CD4-positive, alpha-beta T cell (primary cell): Measurements from ENCODE around the gene ARL8B. TPM values are rescaled to one million over a fixed set of nuclear protein-coding genes. Genes with fewer than 3 reads are reported as not detected.

Source experiments
- ATAC-seq: fragments of 200-7000 bp; cut with Tn5 transposase; one replicate; pipeline ENCODE4 v1.10.0; 2022; ENCODE audit warnings: mild to moderate bottlenecking; ENCODE audit not compliant: poor library complexity
- CTCF ChIA-PET: fragments of 350-600 bp; sonication (Branson Sonifier 250); formaldehyde crosslinking; loops from one replicate; lab custom pipeline; 2021; ENCODE audit warnings: antibody characterized with exemption, inconsistent platforms; lab: Charles Lee
- POLR2A ChIA-PET: fragments of 350-600 bp; sonication (Branson Sonifier 250); formaldehyde crosslinking; loops from one replicate; lab custom pipeline; 2021; ENCODE audit warnings: antibody characterized with exemption, inconsistent platforms; lab: Charles Lee
- DNase-seq, 14 experiments: peaks; one replicate each; pipeline ENCODE4 v3.0.0-alpha.2; 2013 to 2020; ENCODE audit warnings: mixed read lengths in 2 of 14
- H3K27ac ChIP-seq, 2 donors: one replicate each; pipeline versions ENCODE4 v1.5.1 to v1.7.0; 2013; ENCODE audit warnings: low read length in 2 of 2, low read depth in 1 of 2, mild to moderate bottlenecking in 1 of 2
- H3K27me3 ChIP-seq, 2 experiments: 1 replicate in 1 of 2; 2 replicates in 1 of 2; pipeline versions ENCODE4 v1.6.1 to v1.7.0; 2013; ENCODE audit warnings: low read length in 2 of 2, control low read depth in 1 of 2, mild to moderate bottlenecking in 1 of 2, moderate library complexity in 1 of 2; ENCODE audit not compliant: insufficient read depth in 2 of 2, control insufficient read depth in 1 of 2
- H3K36me3 ChIP-seq: one replicate; pipeline ENCODE4 v1.6.1; 2013; ENCODE audit warnings: low read length, control low read depth; ENCODE audit not compliant: insufficient read depth
- H3K4me1 ChIP-seq: one replicate; pipeline ENCODE4 v1.6.1; 2013; ENCODE audit warnings: low read length, control low read depth; ENCODE audit not compliant: insufficient read depth
- H3K4me3 ChIP-seq: one replicate; pipeline ENCODE4 v1.5.1; 2013; ENCODE audit warnings: mild to moderate bottlenecking, low read length, moderate library complexity
- H3K9me3 ChIP-seq, 2 experiments: 1 replicate in 1 of 2; 2 replicates in 1 of 2; pipeline versions ENCODE4 v1.6.1 to v1.7.0; 2013; ENCODE audit warnings: low read length in 2 of 2, mild to moderate bottlenecking in 2 of 2, control low read depth in 1 of 2, moderate library complexity in 1 of 2; ENCODE audit not compliant: control insufficient read depth in 1 of 2, insufficient read depth in 1 of 2
- H3K27ac Mint-ChIP-seq: one replicate; pipeline ENCODE4 v1.8.0; 2020; ENCODE audit warnings: mixed read lengths
- H3K27me3 Mint-ChIP-seq: one replicate; pipeline ENCODE4 v1.8.0; 2021; ENCODE audit warnings: mixed read lengths
- H3K36me3 Mint-ChIP-seq: one replicate; pipeline ENCODE4 v1.8.0; 2021; ENCODE audit warnings: low read depth, mixed read lengths
- H3K4me1 Mint-ChIP-seq: one replicate; pipeline ENCODE4 v1.8.0; 2021; ENCODE audit warnings: low read depth, mixed read lengths
- H3K4me3 Mint-ChIP-seq: one replicate; pipeline ENCODE4 v1.8.0; 2020; ENCODE audit warnings: mild to moderate bottlenecking, mixed read lengths
- H3K9me3 Mint-ChIP-seq: one replicate; pipeline ENCODE4 v1.8.0; 2020; ENCODE audit warnings: mixed read lengths
- intact Hi-C, 2 experiments: fragments of 100-400 bp; cut with DNase I in 1 of 2; cut with micrococcal nuclease in 1 of 2; formaldehyde crosslinking; loops; one replicate each; pipeline versions ENCODE4 v1.15.1 to v1.9.0; 2023 to 2025; cut with DNase I, micrococcal nuclease
- total RNA-seq, 174 experiments: library from RNA in 2 of 174; stranded (reverse) in 2 of 174; gene quantifications; one replicate each; pipeline ENCODE4 v1.2.3 and lab custom pipeline; 2021 to 2026
- TF ChIP-seq, protein P1 (sequence below): fragments of 200-600 bp; IDR thresholded peaks from one replicate; pipeline ENCODE4 v1.8.0; 2022; ENCODE audit warnings: antibody characterized with exemption, mild to moderate bottlenecking

Gene ARL8B
- total RNA-seq, 2 experiments from 2014 or later, result 48.5 to 49.7 TPM

DNA sequence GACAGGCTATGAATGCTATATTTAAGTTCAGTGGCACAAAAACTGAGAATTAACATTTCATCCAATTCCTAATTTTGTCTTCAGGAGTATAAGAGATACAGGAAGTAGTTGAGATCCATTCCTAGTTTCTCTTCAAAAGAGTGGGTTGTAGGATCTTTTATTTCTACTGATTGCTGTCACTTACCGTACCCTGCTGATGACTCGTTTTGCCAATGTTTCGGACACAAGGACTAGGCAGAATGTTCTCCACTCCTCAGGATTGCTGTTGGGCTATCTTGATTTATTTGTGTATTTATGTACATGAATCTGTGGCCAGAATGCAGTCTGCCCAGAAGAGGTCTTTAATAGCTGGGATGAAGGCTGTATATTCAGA, 11.9 kb downstream of the ARL8B start:
- Histone ChIP-seq H3K36me3 (peaks cover 3% of the 10 kb centered on the region), H3K27ac (no peak overlapping the region), H3K27me3 (no peaks in the 10 kb centered on the region), H3K4me3 (no peak overlapping the region), H3K9me3 (no peaks in the 10 kb centered on the region), H3K4me1 (peaks cover 23% of the 10 kb centered on the region)
- H3K36me3 Mint-ChIP-seq, result peaks cover 23% of the 10 kb centered on the region
- no peaks in the 10 kb centered on the region for H3K9me3 Mint-ChIP-seq
- TF ChIP-seq, protein P1, sequence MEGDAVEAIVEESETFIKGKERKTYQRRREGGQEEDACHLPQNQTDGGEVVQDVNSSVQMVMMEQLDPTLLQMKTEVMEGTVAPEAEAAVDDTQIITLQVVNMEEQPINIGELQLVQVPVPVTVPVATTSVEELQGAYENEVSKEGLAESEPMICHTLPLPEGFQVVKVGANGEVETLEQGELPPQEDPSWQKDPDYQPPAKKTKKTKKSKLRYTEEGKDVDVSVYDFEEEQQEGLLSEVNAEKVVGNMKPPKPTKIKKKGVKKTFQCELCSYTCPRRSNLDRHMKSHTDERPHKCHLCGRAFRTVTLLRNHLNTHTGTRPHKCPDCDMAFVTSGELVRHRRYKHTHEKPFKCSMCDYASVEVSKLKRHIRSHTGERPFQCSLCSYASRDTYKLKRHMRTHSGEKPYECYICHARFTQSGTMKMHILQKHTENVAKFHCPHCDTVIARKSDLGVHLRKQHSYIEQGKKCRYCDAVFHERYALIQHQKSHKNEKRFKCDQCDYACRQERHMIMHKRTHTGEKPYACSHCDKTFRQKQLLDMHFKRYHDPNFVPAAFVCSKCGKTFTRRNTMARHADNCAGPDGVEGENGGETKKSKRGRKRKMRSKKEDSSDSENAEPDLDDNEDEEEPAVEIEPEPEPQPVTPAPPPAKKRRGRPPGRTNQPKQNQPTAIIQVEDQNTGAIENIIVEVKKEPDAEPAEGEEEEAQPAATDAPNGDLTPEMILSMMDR, result no peak
- H3K4me1 Mint-ChIP-seq, result peaks cover 72% of the 10 kb centered on the region
- ChIA-PET CTCF (no interaction called here), POLR2A (no interaction called here)
- intact Hi-C loops, result loop anchor here in 1 of 2 experiments (5.0 to 10.0 kb wide), 2 partner anchors 88 to 291 kb away; no protein-coding TSS in a partner anchor
- H3K4me3 Mint-ChIP-seq, result no peak overlapping the region
- no peak for ATAC-seq
- H3K27me3 Mint-ChIP-seq, result no peaks in the 10 kb centered on the region
- no peak for DNase-seq
- peak overlapping the region; percentile 81 for H3K27ac Mint-ChIP-seq

DNA sequence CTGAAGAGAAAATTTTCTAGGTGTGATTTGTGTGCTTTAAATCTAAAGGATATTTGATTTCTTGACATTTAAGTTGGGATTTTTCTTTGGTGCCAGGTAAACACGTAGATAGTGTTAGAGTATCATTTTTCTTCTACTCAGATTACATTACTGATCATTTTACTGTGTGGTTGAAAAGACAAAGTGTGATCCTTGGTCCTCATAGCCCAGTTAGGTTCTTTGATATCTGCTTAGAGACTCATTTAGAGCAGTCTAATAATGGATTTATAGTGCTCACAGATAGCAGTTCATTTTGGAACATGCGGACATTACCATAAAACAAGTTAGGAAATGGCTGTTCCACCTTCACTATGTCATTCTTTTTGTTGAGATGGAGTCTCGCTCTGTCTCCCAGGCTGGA, 12.4 kb downstream of the ARL8B start:
- Histone ChIP-seq H3K4me3 (no peak overlapping the region), H3K27me3 (no peaks in the 10 kb centered on the region), H3K4me1 (peaks cover 23% of the 10 kb centered on the region), H3K27ac (no peak overlapping the region), H3K36me3 (peaks cover 3% of the 10 kb centered on the region), H3K9me3 (no peaks in the 10 kb centered on the region)
- peak overlapping the region; percentile 81 for H3K27ac Mint-ChIP-seq
- no peak overlapping the region for H3K4me3 Mint-ChIP-seq
- CTCF ChIA-PET, result no interaction called here
- DNase-seq (no peak), ATAC-seq (no peak)
- no peaks in the 10 kb centered on the region for H3K27me3 Mint-ChIP-seq
- H3K4me1 Mint-ChIP-seq, result peaks cover 73% of the 10 kb centered on the region
- H3K9me3 Mint-ChIP-seq, result no peaks in the 10 kb centered on the region
- peaks cover 22% of the 10 kb centered on the region for H3K36me3 Mint-ChIP-seq
- POLR2A ChIA-PET, result no interaction called here
- intact Hi-C loops, result loop anchor here in 1 of 2 experiments (5.0 to 10.0 kb wide), 2 partner anchors 88 to 290 kb away; no protein-coding TSS in a partner anchor
- TF ChIP-seq, protein P1, result no peak

DNA sequence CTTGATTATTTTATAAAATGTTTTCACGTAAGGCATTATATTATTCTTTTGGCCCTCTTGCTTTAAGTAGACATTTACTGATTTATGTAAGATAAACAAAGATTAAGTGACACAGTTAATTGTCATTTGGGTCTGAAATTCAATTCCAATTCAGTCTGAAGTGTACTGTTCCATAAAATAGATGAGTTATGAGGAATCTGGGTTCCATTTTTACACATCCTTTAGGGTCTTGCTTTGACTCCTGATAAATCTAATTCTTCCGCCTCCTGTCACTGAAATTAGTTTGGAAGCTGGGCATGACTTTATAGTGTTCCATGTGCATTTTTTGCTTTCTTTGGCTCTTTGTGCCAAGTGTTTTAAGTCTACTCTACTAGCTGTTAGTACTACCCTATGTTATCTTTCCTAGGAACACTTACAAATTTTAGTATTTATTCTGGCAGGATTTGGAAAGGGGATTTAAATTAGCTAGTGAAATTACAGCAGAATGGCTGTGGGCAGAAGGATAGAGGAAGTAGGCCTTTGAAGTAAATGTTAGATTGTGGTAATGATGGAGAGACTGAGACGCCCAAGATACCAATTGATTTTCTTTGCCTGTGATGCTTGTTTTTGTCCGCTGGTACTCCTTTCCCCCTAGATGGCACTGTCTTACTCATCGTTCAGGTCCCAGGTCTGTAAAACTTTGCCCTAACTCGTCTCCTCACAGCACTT, 14.3 kb downstream of the ARL8B start:
- no peaks in the 10 kb centered on the region for H3K27me3 Mint-ChIP-seq
- Histone ChIP-seq H3K27me3 (no peaks in the 10 kb centered on the region), H3K4me1 (peaks cover 30% of the 10 kb centered on the region), H3K9me3 (no peaks in the 10 kb centered on the region), H3K36me3 (peaks cover 9% of the 10 kb centered on the region), H3K27ac (peak overlapping the region in 1 of 2 donors; percentile 41), H3K4me3 (no peak overlapping the region)
- CTCF ChIA-PET, result interaction anchor here (0.8 to 1.6 kb wide), 6 partner anchors 11 to 177 kb away, joined by 3 to 10 read pairs (median 4); no protein-coding TSS in a partner anchor
- TF ChIP-seq, protein P1, result peak; percentile 73
- peaks cover 81% of the 10 kb centered on the region for H3K4me1 Mint-ChIP-seq
- POLR2A ChIA-PET, result interaction anchor here (0.7 to 1.8 kb wide), 3 partner anchors 52 to 60 kb away, joined by 3 to 12 read pairs (median 6); no protein-coding TSS in a partner anchor
- DNase-seq (peak in 9 of 14 experiments; percentile 5 to 81 (median 25)), ATAC-seq (peak; percentile 94)
- peak overlapping the region; percentile 52 for H3K27ac Mint-ChIP-seq
- no peaks in the 10 kb centered on the region for H3K9me3 Mint-ChIP-seq
- H3K36me3 Mint-ChIP-seq, result peaks cover 26% of the 10 kb centered on the region
- no peak overlapping the region for H3K4me3 Mint-ChIP-seq
- intact Hi-C loops, result loop anchor here (2.0 to 10.0 kb wide), 5 partner anchors 51 to 288 kb away; partner anchors contain the start of gene EDEM1 (in 1 of the 2)
